K562 (cell line): ENCODE data around the gene CD300H. TPM values are rescaled to one million over a fixed set of nuclear protein-coding genes. Genes with fewer than 3 reads are reported as not detected.

ENCODE experiments used
- ATF7 ChIP-seq: fragments of 450-650 bp; IDR thresholded peaks from 2 replicates; pipeline ENCODE4 v1.7.1; 2014; ENCODE audit warnings: mild to moderate bottlenecking, moderate library complexity
- EHMT2 ChIP-seq: fragments of 450-650 bp; IDR thresholded peaks from 2 replicates; pipeline ENCODE4 v1.6.1; 2018; ENCODE audit warnings: antibody characterized with exemption
- EP400 ChIP-seq: fragments of 450-650 bp; IDR thresholded peaks from 2 replicates; pipeline ENCODE4 v1.6.1; 2017; ENCODE audit warnings: antibody characterized with exemption, mild to moderate bottlenecking, moderate library complexity
- HLTF ChIP-seq: fragments of 450-650 bp; IDR thresholded peaks from 2 replicates; pipeline ENCODE4 v1.6.1; 2016
- L3MBTL2 ChIP-seq: fragments of 450-650 bp; IDR thresholded peaks from 2 replicates; pipeline ENCODE4 v1.6.1; 2016; ENCODE audit warnings: mild to moderate bottlenecking, moderate library complexity
- MAFF ChIP-seq: IDR thresholded peaks from 2 replicates; pipeline ENCODE4 v1.6.1; 2012; ENCODE audit warnings: low read length, improper control_type of control experiment
- MYC ChIP-seq, 2 experiments: fragments of 250-450 bp in 1 of 2; sonication (Bioruptor Pico) in 1 of 2; IDR thresholded peaks; 2 replicates each; pipeline versions ENCODE4 v1.5.1 to v1.6.1; 2012 to 2021; ENCODE audit warnings: low read depth in 2 of 2, borderline replicate concordance in 1 of 2, improper control_type of control experiment in 1 of 2, low read length in 1 of 2, mild to moderate bottlenecking in 1 of 2, moderate library complexity in 1 of 2
- NCOA2 ChIP-seq, 2 experiments: fragments of 450-650 bp; IDR thresholded peaks; 2 replicates each; pipeline ENCODE4 v1.6.1; 2018; ENCODE audit warnings: mild to moderate bottlenecking in 2 of 2, moderate library complexity in 1 of 2; ENCODE audit not compliant: partially characterized antibody in 2 of 2
- NFYB ChIP-seq: IDR thresholded peaks from 2 replicates; pipeline ENCODE4 v1.6.1; 2011; ENCODE audit warnings: mild to moderate bottlenecking, moderate library complexity; ENCODE audit not compliant: insufficient read length; ENCODE audit errors: extremely low read depth
- PTRF ChIP-seq: fragments of 450-650 bp; IDR thresholded peaks from 2 replicates; pipeline ENCODE4 v1.6.1; 2016; ENCODE audit warnings: mild to moderate bottlenecking, missing genetic modification characterization, missing compliant biosample characterization
- RBM34 ChIP-seq: fragments of 200-400 bp; formaldehyde crosslinking; IDR thresholded peaks from 2 replicates; pipeline ENCODE4 v1.6.1; 2018; ENCODE audit warnings: low read length, borderline replicate concordance; ENCODE audit not compliant: insufficient read depth
- TAF7 ChIP-seq: fragments of 450-650 bp; IDR thresholded peaks from 2 replicates; pipeline ENCODE4 v1.6.1; 2016; ENCODE audit warnings: missing genetic modification characterization, missing compliant biosample characterization
- YY1 ChIP-seq, 3 experiments: IDR thresholded peaks; 2 replicates each; pipeline ENCODE4 v1.6.1; 2011; ENCODE audit warnings: low read length in 2 of 3, mild to moderate bottlenecking in 2 of 3, moderate library complexity in 2 of 3, borderline replicate concordance in 1 of 3, control low read depth in 1 of 3, low read depth in 1 of 3; ENCODE audit not compliant: insufficient read depth in 3 of 3, insufficient replicate concordance in 2 of 3, control insufficient read depth in 1 of 3, insufficient read length in 1 of 3; ENCODE audit errors: extremely low read depth in 1 of 3
- polyA plus RNA-seq, 8 experiments: library from polyadenylated mRNA; depleted of rRNA in 4 of 8; stranded (reverse) in 5 of 8; unstranded in 3 of 8; fragments of >200 nt; fragmentation: Nextera tagmentation in 2 of 8; fragmentation: Illumina TruSeq in 1 of 8; extraction: Ambion mirVana in 2 of 8; extraction: Trizol in 1 of 8; gene quantifications; 2 replicates each; pipeline versions ENCODE4 v1.2.1 to v1.2.3, GENCODE V29; 2011 to 2014; ENCODE audit warnings: inconsistent platforms in 1 of 8, missing spikeins in 1 of 8
- total RNA-seq, 7 experiments: library from RNA; depleted of rRNA in 6 of 7; stranded (reverse); fragments of >200 nt in 6 of 7; fragmentation: Illumina TruSeq in 2 of 7; extraction: Trizol in 2 of 7; gene quantifications; 2 replicates each; pipeline versions ENCODE4 v1.2.1 to v1.2.3, GENCODE V29; 2011 to 2021; ENCODE audit warnings: low replicate concordance in 1 of 7
- TF ChIP-seq, protein P1 (sequence below): sonication (generic); formaldehyde crosslinking; IDR thresholded peaks from 2 replicates; pipeline ENCODE4 v1.8.1; 2023; ENCODE audit warnings: mild to moderate bottlenecking, missing genetic modification reagents
- TF ChIP-seq, protein P2 (sequence below): sonication (generic); formaldehyde crosslinking; IDR thresholded peaks from 2 replicates; pipeline ENCODE4 v1.9.0; 2022; ENCODE audit warnings: mild to moderate bottlenecking, missing genetic modification reagents
- TF ChIP-seq, protein P3 (sequence below): fragments of 450-650 bp; IDR thresholded peaks from 2 replicates; pipeline ENCODE4 v1.6.1; 2016

Gene CD300H
- total and polyA plus RNA-seq, 9 of the 15 experiments (the other 6 are each of a cell fraction or from before 2014, with no cell fraction given) = not detected

DNA sequence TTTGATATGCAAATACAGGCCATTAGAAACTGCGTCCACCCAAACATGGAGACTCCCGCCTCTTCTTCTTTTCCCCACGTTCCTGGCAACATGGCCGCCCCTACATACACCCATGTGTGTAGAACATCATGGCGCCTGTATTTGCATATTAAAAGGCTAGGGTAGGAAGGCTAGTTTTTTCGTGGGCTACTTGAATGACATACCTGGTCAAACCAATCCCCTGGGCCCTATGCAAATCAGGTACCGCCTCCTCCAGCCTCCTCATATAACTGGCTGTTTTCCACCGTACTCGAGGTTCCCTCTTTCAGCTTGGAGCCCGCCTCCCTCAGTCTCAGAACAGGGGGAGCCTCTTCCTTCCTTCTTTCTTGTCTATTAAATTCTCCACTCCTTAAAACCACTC, 35.2 kb downstream of the CD300H start (continued):
- TF ChIP-seq, protein P1, sequence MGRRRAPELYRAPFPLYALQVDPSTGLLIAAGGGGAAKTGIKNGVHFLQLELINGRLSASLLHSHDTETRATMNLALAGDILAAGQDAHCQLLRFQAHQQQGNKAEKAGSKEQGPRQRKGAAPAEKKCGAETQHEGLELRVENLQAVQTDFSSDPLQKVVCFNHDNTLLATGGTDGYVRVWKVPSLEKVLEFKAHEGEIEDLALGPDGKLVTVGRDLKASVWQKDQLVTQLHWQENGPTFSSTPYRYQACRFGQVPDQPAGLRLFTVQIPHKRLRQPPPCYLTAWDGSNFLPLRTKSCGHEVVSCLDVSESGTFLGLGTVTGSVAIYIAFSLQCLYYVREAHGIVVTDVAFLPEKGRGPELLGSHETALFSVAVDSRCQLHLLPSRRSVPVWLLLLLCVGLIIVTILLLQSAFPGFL (CRISPR knock-in tag) = no peak
- TF ChIP-seq HLTF (no peak), PTRF (tag) (no peak), ATF7 (no peak), L3MBTL2 (peak; percentile 61; the same call in 1 of the 2 replicates), EP400 (0 out of 2 replicates have a peak, but pooled peaks have one; percentile 18), EHMT2 (peak; percentile 44; the same call in 1 of the 2 replicates), RBM34 (no peak), MAFF (no peak), MYC (IDR thresholded peaks at IDR 0.05; ENCODE audit: low read depth, low read length) (peak; percentile 66), MYC (CRISPR knock-in tag; IDR thresholded peaks at IDR 0.05; ENCODE audit: borderline replicate concordance, low read depth) (no peak), NCOA2 (IDR thresholded peaks at IDR 0.05; ENCODE audit: partially characterized antibody in 2 of 2) (no peak), YY1 (IDR thresholded peaks at IDR 0.05; ENCODE audit: borderline replicate concordance in 1 of 3, control insufficient read depth in 1 of 3, extremely low read depth in 1 of 3, insufficient read depth in 3 of 3, insufficient read length in 1 of 3, insufficient replicate concordance in 2 of 3, low read depth in 1 of 3, low read length in 2 of 3) (peak; percentile 47 to 91 (median 74)), NFYB (peak; percentile 9), TAF7 (tag) (no peak)
- TF ChIP-seq, protein P2, sequence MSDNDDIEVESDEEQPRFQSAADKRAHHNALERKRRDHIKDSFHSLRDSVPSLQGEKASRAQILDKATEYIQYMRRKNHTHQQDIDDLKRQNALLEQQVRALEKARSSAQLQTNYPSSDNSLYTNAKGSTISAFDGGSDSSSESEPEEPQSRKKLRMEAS = peak; percentile 54; the same call in 1 of the 2 replicates
- TF ChIP-seq, protein P3, sequence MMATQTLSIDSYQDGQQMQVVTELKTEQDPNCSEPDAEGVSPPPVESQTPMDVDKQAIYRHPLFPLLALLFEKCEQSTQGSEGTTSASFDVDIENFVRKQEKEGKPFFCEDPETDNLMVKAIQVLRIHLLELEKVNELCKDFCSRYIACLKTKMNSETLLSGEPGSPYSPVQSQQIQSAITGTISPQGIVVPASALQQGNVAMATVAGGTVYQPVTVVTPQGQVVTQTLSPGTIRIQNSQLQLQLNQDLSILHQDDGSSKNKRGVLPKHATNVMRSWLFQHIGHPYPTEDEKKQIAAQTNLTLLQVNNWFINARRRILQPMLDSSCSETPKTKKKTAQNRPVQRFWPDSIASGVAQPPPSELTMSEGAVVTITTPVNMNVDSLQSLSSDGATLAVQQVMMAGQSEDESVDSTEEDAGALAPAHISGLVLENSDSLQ = peak; percentile 88
